ENCODE data around the gene TSR1. TPM values are rescaled to one million over a fixed set of nuclear protein-coding genes. Genes with fewer than 3 reads are reported as not detected.

Gene TSR1
- total and polyA plus RNA-seq, 2 experiments from 2014 or later, result 34.0 to 52.6 TPM

GRCh38 chr17:2357931-2358434, 21.7 kb upstream of the TSR1 start:
- no peaks in the 10 kb centered on the region for H3K27me3 ChIP-seq
- no peak overlapping the region for H3K27ac ChIP-seq

GRCh38 chr17:2357237-2357636, 21.0 kb upstream of the TSR1 start:
- TF ChIP-seq, protein P1, sequence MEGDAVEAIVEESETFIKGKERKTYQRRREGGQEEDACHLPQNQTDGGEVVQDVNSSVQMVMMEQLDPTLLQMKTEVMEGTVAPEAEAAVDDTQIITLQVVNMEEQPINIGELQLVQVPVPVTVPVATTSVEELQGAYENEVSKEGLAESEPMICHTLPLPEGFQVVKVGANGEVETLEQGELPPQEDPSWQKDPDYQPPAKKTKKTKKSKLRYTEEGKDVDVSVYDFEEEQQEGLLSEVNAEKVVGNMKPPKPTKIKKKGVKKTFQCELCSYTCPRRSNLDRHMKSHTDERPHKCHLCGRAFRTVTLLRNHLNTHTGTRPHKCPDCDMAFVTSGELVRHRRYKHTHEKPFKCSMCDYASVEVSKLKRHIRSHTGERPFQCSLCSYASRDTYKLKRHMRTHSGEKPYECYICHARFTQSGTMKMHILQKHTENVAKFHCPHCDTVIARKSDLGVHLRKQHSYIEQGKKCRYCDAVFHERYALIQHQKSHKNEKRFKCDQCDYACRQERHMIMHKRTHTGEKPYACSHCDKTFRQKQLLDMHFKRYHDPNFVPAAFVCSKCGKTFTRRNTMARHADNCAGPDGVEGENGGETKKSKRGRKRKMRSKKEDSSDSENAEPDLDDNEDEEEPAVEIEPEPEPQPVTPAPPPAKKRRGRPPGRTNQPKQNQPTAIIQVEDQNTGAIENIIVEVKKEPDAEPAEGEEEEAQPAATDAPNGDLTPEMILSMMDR (IDR thresholded peaks at IDR 0.05; ENCODE audit: low read depth, low read length), result no peak
- Histone ChIP-seq H3K27ac (no peak overlapping the region), H3K36me3 (no peaks in the 10 kb centered on the region), H3K4me3 (no peak overlapping the region), H3K4me1 (ENCODE audit: low read depth) (no peaks in the 10 kb centered on the region), H3K27me3 (no peaks in the 10 kb centered on the region), H3K9me3 (ENCODE audit: low read depth) (no peaks in the 10 kb centered on the region)
- DNase-seq (ENCODE audit: low read depth in 1 of 2, low spot score in 1 of 2), result no peak

More at GRCh38 chr17:2357931-2358434, 21.7 kb upstream of the TSR1 start:
- Histone ChIP-seq H3K36me3 (no peaks in the 10 kb centered on the region), H3K4me3 (no peak overlapping the region), H3K4me1 (ENCODE audit: low read depth) (no peaks in the 10 kb centered on the region), H3K9me3 (ENCODE audit: low read depth) (no peaks in the 10 kb centered on the region)
- no peak for DNase-seq (ENCODE audit: low read depth in 1 of 2, low spot score in 1 of 2)
- TF ChIP-seq, protein P1 (IDR thresholded peaks at IDR 0.05; ENCODE audit: low read depth, low read length), result no peak

- H3K27me3 ChIP-seq, result no peaks in the 10 kb centered on the region
- H3K9me3 ChIP-seq (ENCODE audit: low read depth), result no peaks in the 10 kb centered on the region
- TF ChIP-seq, protein P1 (IDR thresholded peaks at IDR 0.05; ENCODE audit: low read depth, low read length), result no peak
- H3K4me3 ChIP-seq, result no peak overlapping the region
- no peak overlapping the region for H3K27ac ChIP-seq
- DNase-seq (ENCODE audit: low read depth in 1 of 2, low spot score in 1 of 2), result no peak
- no peaks in the 10 kb centered on the region for H3K36me3 ChIP-seq
- no peaks in the 10 kb centered on the region for H3K4me1 ChIP-seq (ENCODE audit: low read depth)
Measured at GRCh38 chr17:2354311-2354710, 18.1 kb upstream of the TSR1 start.

- DNase-seq (ENCODE audit: low read depth in 1 of 2, low spot score in 1 of 2), result no peak
- TF ChIP-seq, protein P1 (IDR thresholded peaks at IDR 0.05; ENCODE audit: low read depth, low read length), result no peak
Measured at GRCh38 chr17:2351269-2351668, 15.0 kb upstream of the TSR1 start.

DNA sequence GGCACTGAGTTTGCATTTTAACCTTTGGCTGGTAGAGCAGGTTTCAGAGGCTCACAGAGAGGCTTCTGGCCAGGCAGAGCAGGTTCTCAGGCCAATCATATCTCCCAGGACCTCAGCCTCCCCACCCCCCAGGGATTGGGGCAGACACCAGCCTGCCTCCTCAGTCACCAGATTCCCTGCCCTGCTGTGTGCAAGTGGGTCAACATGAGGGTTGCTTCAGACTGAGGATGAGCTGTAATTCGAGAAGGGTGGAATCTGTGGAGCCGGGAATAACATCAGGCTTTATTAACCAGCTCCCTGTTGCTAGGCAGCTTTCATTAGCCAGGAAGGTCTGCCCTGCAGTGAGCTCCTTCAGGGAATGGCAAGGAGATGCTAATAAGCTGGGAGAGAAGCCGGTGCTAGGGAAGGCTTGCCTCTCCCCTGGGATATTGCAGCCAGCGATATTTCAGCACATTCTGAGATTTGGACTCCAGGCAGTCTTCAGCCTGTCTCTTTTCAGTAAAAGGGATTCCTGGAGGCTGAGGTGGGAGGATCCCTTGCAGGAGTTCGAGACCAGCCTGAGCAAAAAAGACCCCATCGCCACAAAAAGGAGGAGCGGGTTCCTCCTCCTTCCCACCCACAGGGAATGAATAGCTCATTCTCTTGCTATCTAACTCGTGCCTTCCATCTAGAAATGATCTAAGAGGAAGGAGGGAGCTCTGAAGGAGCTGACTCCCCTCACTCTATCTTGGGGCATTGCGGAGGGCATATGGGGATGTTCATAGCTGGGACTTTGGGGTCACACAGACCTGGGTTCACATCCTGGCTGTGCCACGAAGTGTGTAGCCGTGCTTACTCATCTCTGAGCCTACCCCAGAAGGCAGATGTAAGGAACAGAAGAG, 11.8 kb upstream of the TSR1 start:
- TF ChIP-seq, protein P1 (IDR thresholded peaks at IDR 0.05; ENCODE audit: low read depth, low read length), result no peak
- no peaks in the 10 kb centered on the region for H3K27me3 ChIP-seq
- DNase-seq (ENCODE audit: low read depth in 1 of 2, low spot score in 1 of 2), result peak; percentile 66 to 69

More at GRCh38 chr17:2351269-2351668, 15.0 kb upstream of the TSR1 start:
- Histone ChIP-seq H3K4me3 (no peak overlapping the region), H3K27ac (no peak overlapping the region), H3K9me3 (ENCODE audit: low read depth) (no peaks in the 10 kb centered on the region), H3K4me1 (ENCODE audit: low read depth) (peaks cover 9% of the 10 kb centered on the region), H3K36me3 (no peaks in the 10 kb centered on the region), H3K27me3 (no peaks in the 10 kb centered on the region)

More for the DNA sequence above, 11.8 kb upstream of the TSR1 start:
- Histone ChIP-seq H3K27ac (peak overlapping the region; percentile 21), H3K36me3 (peaks cover 3% of the 10 kb centered on the region), H3K4me3 (no peak overlapping the region), H3K4me1 (ENCODE audit: low read depth) (peaks cover 9% of the 10 kb centered on the region), H3K9me3 (ENCODE audit: low read depth) (no peaks in the 10 kb centered on the region)
